RWPE1 (cell line): ENCODE measurements around the gene ANKH.

Experiments used
- CTCF ChIA-PET: fragments of 350-600 bp; sonication (Branson Sonifier 250); formaldehyde crosslinking; extraction: SDS; loops from one replicate; lab custom pipeline; 2021; lab: Yijun Ruan, JAX
- POLR2A ChIA-PET: fragments of 400-600 bp; formaldehyde crosslinking; extraction: SDS; loops from one replicate; lab custom pipeline; 2020; ENCODE audit warnings: antibody characterized with exemption; ENCODE audit not compliant: low non-redundant PET; lab: Yijun Ruan, JAX
- DNase-seq: peaks from one replicate; pipeline ENCODE4 v3.0.0; 2012; ENCODE audit warnings: low spot score
- H3K27ac ChIP-seq: fragments of 450-650 bp; 2 replicates; pipeline ENCODE4 v1.5.1; 2017
- TF ChIP-seq, protein P1 (sequence below): fragments of 450-650 bp; conservative IDR thresholded peaks from 2 replicates; pipeline ENCODE4 v1.5.1; 2017; ENCODE audit warnings: low read depth, mild to moderate bottlenecking

Gene ANKH

GRCh38 chr5:14733661-14734060, 137.9 kb downstream of the ANKH start:
- POLR2A ChIA-PET, result no interaction called here

GRCh38 chr5:14732991-14733390, 138.6 kb downstream of the ANKH start:
- POLR2A ChIA-PET, result no interaction called here
- CTCF ChIA-PET, result no interaction called here
- TF ChIP-seq, protein P1, sequence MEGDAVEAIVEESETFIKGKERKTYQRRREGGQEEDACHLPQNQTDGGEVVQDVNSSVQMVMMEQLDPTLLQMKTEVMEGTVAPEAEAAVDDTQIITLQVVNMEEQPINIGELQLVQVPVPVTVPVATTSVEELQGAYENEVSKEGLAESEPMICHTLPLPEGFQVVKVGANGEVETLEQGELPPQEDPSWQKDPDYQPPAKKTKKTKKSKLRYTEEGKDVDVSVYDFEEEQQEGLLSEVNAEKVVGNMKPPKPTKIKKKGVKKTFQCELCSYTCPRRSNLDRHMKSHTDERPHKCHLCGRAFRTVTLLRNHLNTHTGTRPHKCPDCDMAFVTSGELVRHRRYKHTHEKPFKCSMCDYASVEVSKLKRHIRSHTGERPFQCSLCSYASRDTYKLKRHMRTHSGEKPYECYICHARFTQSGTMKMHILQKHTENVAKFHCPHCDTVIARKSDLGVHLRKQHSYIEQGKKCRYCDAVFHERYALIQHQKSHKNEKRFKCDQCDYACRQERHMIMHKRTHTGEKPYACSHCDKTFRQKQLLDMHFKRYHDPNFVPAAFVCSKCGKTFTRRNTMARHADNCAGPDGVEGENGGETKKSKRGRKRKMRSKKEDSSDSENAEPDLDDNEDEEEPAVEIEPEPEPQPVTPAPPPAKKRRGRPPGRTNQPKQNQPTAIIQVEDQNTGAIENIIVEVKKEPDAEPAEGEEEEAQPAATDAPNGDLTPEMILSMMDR, result no peak
- H3K27ac ChIP-seq, result no peak overlapping the region
- DNase-seq, result no peak

More at GRCh38 chr5:14733661-14734060, 137.9 kb downstream of the ANKH start:
- DNase-seq, result no peak
- H3K27ac ChIP-seq, result no peak overlapping the region
- TF ChIP-seq, protein P1, result no peak
- CTCF ChIA-PET, result interaction anchor here (0.7 kb wide), 1 partner anchor 146 kb away, joined by 4 read pairs; no protein-coding TSS in a partner anchor

GRCh38 chr5:14730881-14731280, 140.7 kb downstream of the ANKH start:
- no peak overlapping the region for H3K27ac ChIP-seq
- ChIA-PET POLR2A (no interaction called here), CTCF (interaction anchor here (0.8 kb wide), 1 partner anchor 45 kb away, joined by 3 read pairs; no protein-coding TSS in a partner anchor)
- DNase-seq, result no peak
- TF ChIP-seq, protein P1, result no peak

- TF ChIP-seq, protein P1, result no peak
- CTCF ChIA-PET, result no interaction called here
- H3K27ac ChIP-seq, result no peak overlapping the region
- POLR2A ChIA-PET, result no interaction called here
- no peak for DNase-seq
Observed at GRCh38 chr5:14730466-14730865, 141.1 kb downstream of the ANKH start.

GRCh38 chr5:14729448-14730385, 141.9 kb downstream of the ANKH start:
- 0 out of 2 replicates have a peak overlapping the region, but pooled peaks have one; percentile 0 for H3K27ac ChIP-seq
- TF ChIP-seq, protein P1, result no peak
- CTCF ChIA-PET, result no interaction called here
- DNase-seq, result no peak
- POLR2A ChIA-PET, result no interaction called here

DNA sequence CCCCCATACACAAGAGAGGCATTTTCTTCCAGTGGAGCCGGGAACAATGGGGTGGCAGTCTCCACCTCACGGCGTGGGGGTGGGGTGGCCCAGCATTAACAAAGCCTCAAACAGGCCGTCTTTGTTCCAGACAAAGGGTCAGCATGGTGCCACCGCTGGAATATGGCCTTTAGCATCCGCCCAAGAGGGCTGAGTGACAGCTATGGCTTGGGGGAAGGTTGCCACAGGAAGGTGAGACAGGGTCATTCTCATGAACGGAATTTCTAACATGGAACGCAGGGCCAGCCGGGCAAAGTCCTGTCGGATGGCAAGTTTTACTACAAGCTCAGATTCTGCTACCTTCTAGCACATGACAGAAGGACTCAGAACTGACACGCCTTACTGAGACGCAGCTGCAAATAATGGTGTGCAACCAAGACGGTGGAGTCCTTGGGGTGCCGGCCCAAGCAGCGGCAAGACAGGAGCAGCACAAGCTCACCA, 143.1 kb downstream of the ANKH start:
- 0 out of 2 replicates have a peak overlapping the region, but pooled peaks have one; percentile 3 for H3K27ac ChIP-seq
- no peak for DNase-seq
- ChIA-PET CTCF (interaction anchor here (1.5 to 3.7 kb wide), 5 partner anchors 34 to 281 kb away, joined by 5 to 29 read pairs (median 11); partner anchors contain the start of gene ANKH), POLR2A (no interaction called here)
- TF ChIP-seq, protein P1, result no peak
